Smooth muscle cell of the coronary artery (primary cell): ENCODE data around the gene PELI3. TPM values are rescaled to one million over a fixed set of nuclear protein-coding genes. Genes with fewer than 3 reads are reported as not detected.

Experiments used
- total RNA-seq: library from RNA; depleted of rRNA; stranded (reverse); fragments of >200 nt; gene quantifications from 2 replicates; pipeline ENCODE4 v1.2.3, GENCODE V29; 2014; ENCODE audit warnings: low replicate concordance

Gene PELI3, protein sequence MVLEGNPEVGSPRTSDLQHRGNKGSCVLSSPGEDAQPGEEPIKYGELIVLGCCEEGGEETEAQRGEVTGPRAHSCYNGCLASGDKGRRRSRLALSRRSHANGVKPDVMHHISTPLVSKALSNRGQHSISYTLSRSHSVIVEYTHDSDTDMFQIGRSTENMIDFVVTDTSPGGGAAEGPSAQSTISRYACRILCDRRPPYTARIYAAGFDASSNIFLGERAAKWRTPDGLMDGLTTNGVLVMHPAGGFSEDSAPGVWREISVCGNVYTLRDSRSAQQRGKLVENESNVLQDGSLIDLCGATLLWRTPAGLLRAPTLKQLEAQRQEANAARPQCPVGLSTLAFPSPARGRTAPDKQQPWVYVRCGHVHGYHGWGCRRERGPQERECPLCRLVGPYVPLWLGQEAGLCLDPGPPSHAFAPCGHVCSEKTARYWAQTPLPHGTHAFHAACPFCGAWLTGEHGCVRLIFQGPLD
- 8.8 and 20.0 TPM in 2 replicates for total RNA-seq

GRCh38 chr11:66466225-66467033 lies at the start of gene PELI3:
PELI3 (plus strand) TSS chr11:66466905; CDS start chr11:66468129, 1,224 bp downstream.

DNA sequence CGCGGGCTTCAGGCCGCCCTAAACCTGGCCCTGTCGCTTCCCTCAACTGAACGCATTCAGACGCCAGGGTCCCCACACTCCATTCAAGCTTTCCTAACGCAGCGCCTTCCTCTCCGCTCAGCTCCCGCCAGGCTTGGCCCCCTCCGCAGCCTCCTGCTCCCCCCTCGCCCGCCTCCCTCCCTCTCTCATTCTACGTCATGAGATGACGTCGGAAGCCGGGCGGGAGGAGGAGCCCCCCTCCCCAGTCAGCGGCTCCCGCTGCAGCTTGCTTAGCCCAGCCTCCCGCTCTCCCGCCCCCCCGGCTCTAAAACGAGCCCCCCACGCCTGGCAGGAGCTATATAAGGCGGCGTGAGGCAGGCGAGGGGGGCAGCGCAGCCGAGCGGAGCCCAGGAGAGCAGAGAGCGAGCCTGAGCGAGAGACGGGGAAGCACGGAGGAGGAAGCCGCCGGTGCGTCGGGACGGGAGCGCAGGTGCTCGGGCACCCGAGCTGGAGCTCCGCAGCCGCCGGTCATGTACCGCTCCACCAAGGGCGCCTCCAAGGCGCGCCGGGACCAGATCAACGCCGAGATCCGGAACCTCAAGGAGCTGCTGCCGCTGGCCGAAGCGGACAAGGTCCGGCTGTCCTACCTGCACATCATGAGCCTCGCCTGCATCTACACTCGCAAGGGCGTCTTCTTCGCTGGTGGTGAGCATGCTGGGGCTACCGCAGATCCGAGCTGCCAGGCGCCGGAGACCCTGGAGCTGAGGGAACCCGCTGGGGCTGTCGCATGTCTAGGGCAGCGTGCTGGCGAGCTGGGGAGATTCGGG lies 45.8 kb upstream of the PELI3 start, which contains the start of gene NPAS4:
Gene NPAS4 (plus strand): TSS at position 365 of the 806 bp plus-strand sequence. CDS start 145 bp downstream, at position 510.

DNA sequence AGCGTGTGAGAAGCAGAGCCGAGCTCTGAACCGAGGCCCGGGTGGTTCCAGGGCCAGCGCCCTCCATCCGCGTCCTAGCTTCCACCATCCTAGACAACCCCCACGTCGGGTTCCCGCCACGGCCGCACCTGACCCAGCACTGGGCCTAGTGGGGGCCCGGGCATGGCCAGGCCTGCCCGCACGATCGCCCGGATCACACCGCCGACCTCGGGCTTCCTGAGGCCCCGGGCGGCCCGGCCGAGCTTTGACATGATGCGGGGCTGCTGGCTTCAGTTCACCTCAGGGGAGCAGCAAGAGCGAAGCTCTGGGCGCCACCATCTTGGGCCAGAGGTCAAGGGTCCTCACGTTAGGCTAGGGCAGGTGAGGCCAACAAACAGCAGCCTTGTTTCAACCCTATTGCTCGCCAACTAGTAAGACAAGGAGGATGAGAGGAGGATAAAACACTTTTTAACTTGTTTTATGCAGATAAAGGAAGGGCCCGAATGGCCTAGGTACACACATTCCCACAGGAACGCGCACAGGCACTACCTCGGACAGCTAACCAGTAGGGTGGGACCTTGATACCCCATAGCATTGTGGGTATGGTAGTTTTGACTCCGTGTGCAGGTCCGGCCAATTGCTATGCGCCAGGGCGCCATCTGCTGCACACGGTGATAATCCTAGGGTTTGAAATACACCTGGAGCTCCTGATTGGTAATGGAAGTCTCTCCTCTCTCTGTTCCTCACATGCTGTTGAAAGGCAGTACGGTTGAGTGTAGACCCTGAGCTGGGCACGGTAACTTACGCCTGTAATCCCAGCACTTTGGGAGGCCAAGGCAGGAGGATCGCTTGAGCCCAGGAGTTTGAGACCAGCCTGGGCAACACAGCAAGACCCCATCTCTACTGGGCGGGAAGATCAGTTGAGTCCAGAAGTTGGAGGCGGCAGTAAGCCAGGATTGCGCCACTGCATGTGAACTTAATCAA lies 27.9 kb upstream of the PELI3 start, which contains the start of gene MRPL11:
Gene MRPL11 (minus strand): TSS at position 345 of the 963 bp plus-strand sequence. CDS start 94 bp downstream, at position 251.

DNA sequence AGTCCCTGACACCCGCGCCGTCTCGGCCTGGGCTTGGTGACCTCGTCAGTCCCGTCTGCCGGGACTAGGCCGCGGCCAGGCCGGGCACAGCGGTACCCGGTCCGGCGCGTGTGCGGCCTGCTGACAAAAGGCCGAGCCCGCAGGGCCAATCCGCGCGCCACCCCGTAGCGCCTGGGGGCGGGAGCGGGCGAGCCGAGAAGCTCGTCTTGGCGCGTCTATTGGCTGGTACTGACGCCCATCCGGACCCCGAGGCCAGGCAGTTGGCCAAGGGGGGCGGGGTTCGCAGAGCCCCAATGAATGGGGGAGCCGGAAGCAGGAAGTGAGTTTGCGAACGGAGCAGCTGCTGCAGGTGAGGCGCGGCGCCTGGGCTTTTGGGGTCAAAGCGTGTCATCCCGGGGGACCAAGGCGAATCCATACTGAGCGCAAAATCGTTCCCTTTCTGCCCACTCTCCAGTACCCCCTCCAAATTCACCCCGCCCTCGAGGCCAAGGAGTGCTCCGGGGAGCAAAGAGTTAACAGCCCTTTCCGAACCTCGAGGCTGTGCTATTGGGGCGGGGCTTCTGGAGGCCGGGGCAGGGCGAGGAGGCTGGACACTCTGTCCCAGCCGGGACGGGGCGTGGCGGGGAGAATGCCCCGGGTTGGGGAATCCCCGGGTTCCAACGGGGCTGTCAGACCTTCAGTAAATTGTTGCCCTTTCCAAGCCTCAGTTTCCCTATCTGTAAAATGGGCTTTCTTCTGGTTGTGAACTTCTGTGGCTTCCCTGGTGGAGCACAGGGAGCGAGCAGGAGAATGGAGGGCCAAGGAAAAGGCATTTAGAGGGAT lies 13.6 kb downstream of the PELI3 start, which contains the start of gene DPP3:
Gene DPP3 (plus strand): TSS at position 318 of the 822 bp plus-strand sequence. CDS start 1,767 bp downstream, outside the sequence.

GRCh38 chr11:66510271-66510989 lies 43.7 kb downstream of the PELI3 start, which contains the start of gene BBS1:
BBS1 (plus strand) TSS chr11:66510635; CDS start chr11:66510660, 25 bp downstream.

Other genes starting within 250 kb of the PELI3 start
- gene KLC2, start 209.2 kb upstream of the PELI3 start, total RNA-seq: 16.4 TPM in 2 replicates
- 53.5 and 63.5 TPM in 2 replicates for gene RAB1B, start 198.3 kb upstream of the PELI3 start, total RNA-seq
- 0.45 TPM in 1 of 2 replicates, not detected in the other for gene CNIH2, start 188.7 kb upstream of the PELI3 start, total RNA-seq
- 199 and 284 TPM in 2 replicates for gene YIF1A, start 177.8 kb upstream of the PELI3 start, total RNA-seq
- 0.08 and 0.23 TPM in 2 replicates for gene TMEM151A, start 175.0 kb upstream of the PELI3 start, total RNA-seq
- gene CD248, start 149.9 kb upstream of the PELI3 start, total RNA-seq: 2.6 and 108 TPM in 2 replicates
- 6.8 and 9.7 TPM in 2 replicates for gene RIN1, start 130.5 kb upstream of the PELI3 start, total RNA-seq
- 45.7 and 53.4 TPM in 2 replicates for gene BRMS1, start 121.8 kb upstream of the PELI3 start, total RNA-seq
- gene B4GAT1, start 119.3 kb upstream of the PELI3 start, total RNA-seq: 23.0 and 36.9 TPM in 2 replicates
- gene SLC29A2, start 95.1 kb upstream of the PELI3 start, total RNA-seq: 0.08 TPM in 1 of 2 replicates, not detected in the other
- not detected in 2 replicates for gene NPAS4, start 45.9 kb upstream of the PELI3 start, total RNA-seq
- gene MRPL11, start 28.1 kb upstream of the PELI3 start, total RNA-seq: 20.7 and 38.6 TPM in 2 replicates
- gene DPP3, start 13.5 kb downstream of the PELI3 start, total RNA-seq: 28.5 and 67.1 TPM in 2 replicates
- 18.4 and 27.6 TPM in 2 replicates for gene BBS1, start 43.7 kb downstream of the PELI3 start, total RNA-seq
- gene ZDHHC24, start 79.1 kb downstream of the PELI3 start, total RNA-seq: 6.8 and 9.9 TPM in 2 replicates
- gene ACTN3, start 80.0 kb downstream of the PELI3 start, total RNA-seq: under 0.01 and 0.12 TPM in 2 replicates
- gene CTSF, start 101.7 kb downstream of the PELI3 start, total RNA-seq: 11.3 and 50.3 TPM in 2 replicates
- gene CCDC87, start 126.2 kb downstream of the PELI3 start, total RNA-seq: 0.12 and 0.15 TPM in 2 replicates
- 51.4 and 62.0 TPM in 2 replicates for gene CCS, start 126.3 kb downstream of the PELI3 start, total RNA-seq
- gene RBM14, start 149.7 kb downstream of the PELI3 start, total RNA-seq: 18.3 and 25.0 TPM in 2 replicates
- gene RBM4, start 171.8 kb downstream of the PELI3 start, total RNA-seq: 127 and 133 TPM in 2 replicates
- gene RBM4B, start 211.0 kb downstream of the PELI3 start, total RNA-seq: 19.8 and 35.5 TPM in 2 replicates